Right lobe of liver (tissue), 4 donors: ENCODE data around the gene RFX4.

Source experiments
- CTCF ChIP-seq, 4 donors: fragments of 200-600 bp in 3 of 4; fragments of 450-650 bp in 1 of 4; IDR thresholded peaks; one replicate each; pipeline versions ENCODE4 v1.5.1 to v1.8.0; 2016 to 2022; ENCODE audit warnings: antibody characterized with exemption in 4 of 4, mild to moderate bottlenecking in 2 of 4
- POLR2A ChIP-seq: fragments of 450-650 bp; IDR thresholded peaks from one replicate; pipeline ENCODE4 v1.6.1; 2017; ENCODE audit warnings: antibody characterized with exemption, mild to moderate bottlenecking
- donor health status: DM: no; HTN: no; CAD: no.
- donor health status: DM: no; HTN: no; CAD: no.
- donor health status: DM: no; HTN: yes; CAD: no.

GRCh38 chr12:106794369-106794768 is 211.6 kb downstream of the RFX4 start:
- TF ChIP-seq CTCF (IDR thresholded peaks at IDR 0.05): no peak
- no peak for TF ChIP-seq POLR2A
